ENCODE data around the gene SELL. TPM values are rescaled to one million over a fixed set of nuclear protein-coding genes. Genes with fewer than 3 reads are reported as not detected.
"Not testable (repeated sequence)": the region's sequence is repeated elsewhere in the genome, so short reads cannot be mapped to it uniquely, and the experiment has no call there.

The SELL gene
- total RNA-seq = 1.0 TPM

DNA sequence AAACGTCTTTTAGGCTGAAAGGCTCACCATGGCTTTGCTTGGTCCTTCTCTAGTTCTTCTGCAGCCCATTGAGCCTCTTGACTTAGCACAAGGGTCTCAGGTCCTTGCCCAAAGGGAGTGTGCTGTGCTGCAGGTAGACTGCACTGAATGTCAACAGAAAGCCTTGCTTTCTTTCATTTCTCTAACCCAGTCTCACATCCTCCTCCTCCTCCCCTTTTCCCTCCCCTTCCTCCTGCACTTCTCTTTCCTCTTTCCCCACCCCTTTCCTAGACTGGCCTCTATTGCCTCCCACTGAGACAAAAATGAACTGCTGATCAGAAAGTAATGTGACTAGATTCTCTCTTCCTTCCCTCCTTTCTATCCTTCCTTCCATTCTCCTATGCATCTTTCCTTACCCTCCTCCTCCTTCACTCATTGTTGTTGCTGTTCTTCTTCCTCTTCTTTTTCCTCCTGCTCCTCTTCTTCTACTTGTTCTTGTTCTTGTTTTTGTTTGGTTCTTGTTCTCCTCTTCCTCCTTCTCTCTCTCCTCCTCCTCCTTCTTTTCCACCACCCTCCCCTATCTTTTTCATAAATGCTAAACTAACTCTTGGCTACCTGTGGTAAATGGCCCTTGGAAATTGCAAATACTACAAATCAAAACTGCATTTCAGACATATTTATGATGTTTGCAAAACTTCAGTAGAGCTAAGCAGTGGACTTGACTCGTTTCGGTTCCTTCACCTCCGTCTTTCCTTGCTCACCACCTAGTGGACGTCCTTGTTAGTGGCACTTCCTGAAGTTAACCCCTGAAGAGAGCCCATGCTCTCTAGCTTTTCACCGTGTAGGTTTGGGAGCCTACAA lies at the start of gene SELL:
Gene SELL, minus strand, starts transcription at position 152 of the 840 bp plus-strand sequence. Its CDS starts 122 bp downstream, at position 30.
- ATAC-seq = peak; percentile 88

DNA sequence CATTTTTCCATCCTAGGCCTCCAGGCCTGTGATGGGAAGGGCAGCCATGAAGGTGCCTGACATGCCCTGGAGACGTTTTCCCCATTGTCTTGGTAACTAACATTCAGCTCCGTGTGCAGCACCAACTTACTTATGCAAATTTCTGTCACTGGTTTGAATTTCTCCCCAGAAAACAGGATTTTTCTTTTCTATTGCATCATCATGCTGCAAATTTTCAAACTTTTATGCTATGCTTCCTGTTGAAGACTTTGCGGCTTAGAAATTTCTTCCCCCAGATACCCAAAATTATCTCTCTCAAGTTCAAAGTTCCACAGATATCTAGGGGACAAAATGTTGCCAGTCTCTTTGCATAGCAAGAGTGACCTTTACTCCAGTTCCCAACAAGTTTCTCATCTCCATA lies 47.6 kb upstream of the SELL start:
- no peak for ATAC-seq

DNA sequence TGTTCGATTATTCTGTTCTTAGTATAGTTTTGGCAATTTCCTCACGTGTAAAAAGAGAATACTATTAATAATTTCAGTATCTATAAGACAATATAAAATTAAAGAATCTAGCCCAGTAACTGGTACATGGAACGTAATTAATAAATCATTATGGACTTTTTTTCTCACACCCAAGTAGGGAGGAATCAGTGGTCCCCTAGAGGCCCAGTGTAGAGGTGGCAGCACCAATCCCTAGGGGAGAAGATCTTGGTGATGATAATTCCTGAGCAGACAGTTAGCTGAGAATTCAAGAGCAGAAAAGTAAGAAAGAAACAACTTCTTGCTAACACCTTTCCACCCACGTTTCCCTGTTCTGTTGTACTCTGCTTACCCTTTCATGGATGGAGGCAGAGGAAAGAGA lies 42.1 kb upstream of the SELL start:
- no peak for ATAC-seq

DNA sequence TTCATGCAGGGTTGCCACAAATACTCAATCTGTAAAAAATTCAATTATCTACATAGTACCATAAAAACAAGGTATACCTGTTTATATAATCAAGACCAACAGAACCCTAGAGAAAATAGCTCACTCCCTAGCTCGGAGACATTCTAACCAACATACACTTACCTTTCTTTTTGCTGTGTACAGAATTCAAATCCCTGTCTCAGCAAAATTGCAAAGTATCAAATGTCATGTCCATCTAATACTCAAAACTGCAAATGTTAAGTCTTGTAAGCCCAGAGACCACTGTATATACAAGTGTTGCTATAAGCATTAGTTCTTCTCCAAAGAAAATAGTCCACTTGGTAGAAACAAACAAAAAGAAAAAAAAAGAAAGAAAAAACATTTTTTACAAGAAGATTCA lies 38.6 kb upstream of the SELL start:
- ATAC-seq = no peak

DNA sequence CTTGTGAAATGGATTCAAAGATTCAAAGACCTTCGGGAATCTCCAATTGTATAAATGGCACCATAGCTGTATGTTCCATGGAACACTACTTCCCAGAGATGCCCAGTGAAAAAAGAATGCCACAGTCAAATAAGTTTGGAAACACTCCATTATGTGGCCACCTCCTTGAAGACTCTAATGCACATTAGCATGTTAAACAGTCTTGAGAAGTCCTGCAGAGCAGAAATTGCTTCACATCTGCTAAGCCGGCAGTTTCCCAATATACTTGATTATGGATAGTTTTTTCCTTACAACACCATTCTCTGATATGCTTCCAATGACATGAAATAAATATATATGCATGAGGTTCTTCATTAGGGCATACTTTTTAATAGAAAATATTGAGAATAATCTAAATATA lies 35.1 kb upstream of the SELL start:
- ATAC-seq = no peak

DNA sequence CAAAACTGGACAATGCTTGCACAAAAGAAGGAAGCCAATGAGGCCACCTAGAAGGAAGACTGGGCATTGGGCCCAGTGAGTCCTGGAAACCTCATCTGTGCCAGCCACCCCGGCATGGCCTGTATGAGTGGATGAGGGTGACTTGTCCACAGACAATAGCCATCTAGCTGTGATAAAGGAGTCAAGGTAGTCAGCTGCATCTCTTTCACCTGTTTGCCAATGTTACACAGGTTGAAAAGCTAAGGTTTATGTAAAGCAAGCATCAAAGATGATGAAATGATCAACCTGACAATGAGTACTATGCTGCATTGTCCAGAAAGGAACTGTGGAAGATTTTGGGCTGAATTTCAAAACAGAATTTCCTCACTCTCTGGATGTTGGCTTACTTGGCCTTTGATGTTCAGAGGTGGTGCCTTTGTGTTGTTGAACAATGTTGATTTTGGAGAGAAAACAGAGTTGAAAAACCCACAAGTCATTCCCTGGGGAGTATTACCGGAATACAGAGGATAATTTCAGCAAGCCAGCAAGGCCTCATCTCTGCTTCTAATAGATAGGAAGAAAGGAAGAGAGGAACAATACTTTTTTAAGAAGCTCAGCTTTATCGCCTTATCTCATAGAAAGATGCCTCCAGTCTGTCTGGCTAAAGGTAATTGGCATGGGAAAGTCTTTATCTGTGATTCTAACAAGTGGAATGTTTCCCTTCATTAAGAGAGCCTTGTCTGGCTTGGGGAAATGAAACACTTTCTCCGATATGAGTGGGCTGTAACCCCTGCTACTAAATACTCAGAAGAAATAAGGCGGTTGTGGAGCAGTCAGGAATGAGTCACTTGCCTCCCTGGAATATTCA lies 33.8 kb upstream of the SELL start:
- no peak for ATAC-seq

DNA sequence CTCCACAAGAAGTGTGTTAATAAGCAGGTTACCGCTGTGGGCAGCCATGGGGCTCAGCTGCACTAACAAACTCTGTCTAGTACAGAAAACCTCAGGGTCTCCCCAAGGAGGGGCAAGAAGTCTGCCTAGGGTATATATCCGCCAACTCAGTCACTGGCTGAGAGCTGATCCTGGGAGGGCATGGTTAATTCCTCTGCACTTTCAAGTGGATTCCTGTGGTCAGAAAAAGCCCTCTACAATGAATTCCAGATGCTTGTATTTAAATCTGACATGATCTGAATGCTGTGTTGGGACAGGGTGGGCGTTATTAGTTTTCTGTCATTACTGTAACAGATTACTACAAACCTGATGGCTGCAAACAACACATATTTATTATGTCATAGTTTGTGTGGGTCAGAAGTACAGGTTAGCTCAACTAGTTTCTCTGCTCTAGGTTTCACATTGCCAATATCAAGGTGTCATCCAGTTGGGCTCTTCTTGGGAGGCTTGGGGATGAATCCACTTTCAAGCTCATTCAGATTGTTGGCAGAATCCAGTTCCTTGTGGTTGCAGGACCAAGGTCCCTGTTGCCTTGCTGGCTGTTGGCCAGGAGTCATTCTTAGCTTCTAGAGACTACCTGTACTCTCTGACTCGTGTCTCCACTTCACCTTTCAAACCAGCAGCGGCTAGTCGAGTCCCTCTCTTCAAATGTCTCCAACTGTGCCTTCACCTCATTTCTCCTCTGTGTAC lies 30.4 kb upstream of the SELL start:
- no peak for ATAC-seq

DNA sequence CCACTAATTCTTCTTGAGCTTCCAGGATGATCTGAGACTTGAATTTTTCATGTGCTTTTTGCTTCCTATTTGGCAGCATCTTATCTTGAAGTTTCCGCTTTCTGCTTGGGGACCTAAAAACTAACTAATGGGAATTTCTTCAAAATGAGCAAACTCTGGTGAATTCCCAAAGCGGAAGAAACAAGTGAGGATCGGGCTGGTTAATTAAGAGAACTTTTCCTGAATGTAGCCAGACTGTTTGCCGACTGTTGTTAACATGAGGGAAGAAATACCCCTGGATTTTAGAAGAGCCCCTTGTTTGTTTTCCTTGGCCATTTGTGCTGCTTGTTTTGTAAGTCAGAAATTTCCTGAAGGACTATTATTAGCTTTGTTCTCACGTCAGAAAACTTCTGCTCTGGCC lies 28.6 kb upstream of the SELL start:
- no peak for ATAC-seq

DNA sequence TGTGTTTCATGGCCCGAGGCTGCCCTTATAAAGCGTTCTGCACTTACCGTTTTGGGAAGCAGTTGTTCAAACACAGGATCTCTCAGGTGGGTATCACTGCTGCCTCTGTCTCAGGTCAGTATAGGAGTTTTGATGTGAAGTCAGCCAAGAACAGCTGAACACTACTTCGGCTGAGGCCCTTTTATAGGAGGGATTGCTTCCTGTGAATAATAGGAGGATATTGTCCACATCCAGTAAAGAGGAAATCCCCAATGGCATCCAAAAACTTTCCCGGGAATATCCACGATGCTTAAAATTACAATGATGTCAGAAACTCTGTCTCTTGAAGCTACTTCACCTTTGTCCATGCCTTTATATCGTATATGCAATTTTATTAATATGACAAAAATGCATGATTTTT lies 22.5 kb upstream of the SELL start, which contains the start of gene SELE:
Gene SELE, minus strand, starts transcription at position 156 of the 400 bp plus-strand sequence. CDS start 467 bp downstream, outside the sequence.
- ATAC-seq = no peak

DNA sequence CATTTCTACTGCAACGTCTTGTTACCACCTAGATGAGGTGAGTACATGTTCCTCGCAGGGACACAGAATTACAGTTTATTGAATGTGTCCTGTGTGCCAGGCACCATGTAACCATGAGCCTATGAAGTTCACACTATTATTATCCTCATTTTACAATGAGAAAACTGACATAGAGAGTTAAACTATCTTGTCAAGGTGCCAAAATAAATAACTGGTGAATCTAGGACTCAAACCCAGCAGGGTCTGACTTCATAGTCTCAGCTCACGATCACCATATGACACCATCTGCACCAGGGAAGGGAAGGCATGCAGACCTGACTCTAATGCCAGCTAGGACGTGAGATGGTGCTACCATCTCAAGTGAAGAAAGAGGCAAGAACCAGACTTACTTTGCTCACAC lies 20.0 kb upstream of the SELL start:
- ATAC-seq = no peak

DNA sequence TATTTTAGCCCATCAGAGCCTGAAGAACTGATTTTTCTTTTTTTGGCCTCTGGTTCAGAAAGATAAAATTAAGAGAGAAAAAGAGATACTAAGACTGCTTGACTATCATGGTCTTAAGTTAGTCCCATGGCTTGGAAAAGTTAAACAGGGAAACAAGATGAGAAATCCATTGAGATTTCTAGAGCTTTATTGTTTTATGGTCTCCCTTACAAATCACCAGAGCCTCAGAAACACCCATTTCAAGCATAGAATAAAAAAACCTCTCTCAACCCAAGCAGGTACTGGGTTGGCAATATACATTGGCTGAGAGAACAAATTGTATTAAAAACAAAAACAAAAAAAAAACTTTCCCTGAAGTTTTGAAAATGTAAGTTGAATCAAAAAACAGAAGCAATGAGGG lies 18.6 kb upstream of the SELL start:
- no peak for ATAC-seq

DNA sequence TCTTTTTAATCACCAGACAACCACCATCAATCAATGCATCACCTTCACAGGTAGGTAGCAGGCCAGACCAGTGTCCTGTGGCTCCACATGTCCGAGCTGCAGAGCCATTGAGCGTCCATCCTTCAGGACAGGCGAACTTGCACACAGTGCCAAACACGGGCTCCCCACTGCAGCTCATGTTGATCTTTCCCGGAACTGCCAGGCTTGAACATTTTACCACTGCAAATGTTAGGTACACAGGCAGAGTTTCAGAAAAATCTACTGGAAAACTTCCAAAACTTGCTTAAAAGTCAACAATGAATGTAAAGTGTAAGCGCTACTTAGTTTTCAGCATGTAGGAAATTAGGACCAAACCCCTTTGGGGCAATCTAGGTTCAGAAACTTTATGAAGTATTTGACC lies 15.9 kb upstream of the SELL start:
- no peak for ATAC-seq

DNA sequence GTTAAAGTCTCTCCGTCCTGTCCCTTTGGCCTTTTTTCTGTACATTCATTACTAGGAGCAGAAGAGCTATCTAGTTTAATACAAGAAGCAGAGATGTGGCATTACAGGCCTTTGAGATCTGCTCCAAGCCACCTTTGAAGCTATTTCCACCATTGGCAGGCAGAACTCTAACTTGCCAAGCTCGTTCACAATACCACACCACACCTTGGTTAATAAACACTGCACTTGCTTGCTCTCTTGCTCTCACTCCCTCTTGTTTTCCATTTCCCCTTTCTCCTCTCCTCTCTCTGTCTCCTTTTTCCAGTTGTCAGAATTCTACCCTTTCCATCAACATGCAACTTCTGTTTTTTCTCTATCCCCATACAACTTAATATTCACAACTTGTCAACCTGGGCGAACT lies 15.4 kb upstream of the SELL start:
- no peak for ATAC-seq

DNA sequence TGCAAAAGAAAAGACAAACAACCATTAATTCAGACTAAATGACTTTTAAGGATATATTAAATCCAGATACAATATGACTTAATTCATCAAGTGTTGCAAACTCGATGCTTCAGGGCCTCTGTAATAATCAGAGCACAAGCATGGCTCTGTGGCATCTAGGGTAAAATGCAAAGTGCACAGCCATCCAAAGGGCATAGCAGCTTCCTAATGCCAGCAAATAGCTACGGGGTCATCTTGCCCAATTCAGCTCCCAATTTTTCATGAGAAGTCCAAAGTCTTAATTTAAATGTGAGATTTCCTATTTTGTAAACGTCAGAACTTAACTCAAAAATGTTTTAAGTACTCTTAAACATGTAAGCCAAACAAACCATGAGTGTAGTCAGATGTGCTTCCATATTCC lies 14.5 kb upstream of the SELL start:
- ATAC-seq = no peak

DNA sequence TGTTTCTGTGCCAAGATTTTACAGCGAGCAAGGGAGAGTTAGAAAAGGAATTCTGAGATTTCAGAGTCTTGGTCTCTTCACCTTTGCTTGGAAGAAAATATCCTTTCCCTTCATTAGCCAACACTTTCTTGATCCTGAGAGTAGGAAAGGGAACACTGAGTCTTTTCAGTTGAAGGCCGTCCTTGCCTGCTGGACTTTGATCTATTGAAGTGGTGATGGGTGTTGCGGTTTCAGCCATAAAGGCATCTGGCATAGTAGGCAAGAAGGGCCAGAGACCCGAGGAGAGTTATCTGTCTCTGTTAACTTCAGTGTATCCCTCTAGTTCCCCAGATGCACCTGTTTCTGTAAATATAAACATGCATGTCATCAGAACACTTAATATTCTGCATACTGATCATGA lies 12.7 kb upstream of the SELL start:
- ATAC-seq = no peak

DNA sequence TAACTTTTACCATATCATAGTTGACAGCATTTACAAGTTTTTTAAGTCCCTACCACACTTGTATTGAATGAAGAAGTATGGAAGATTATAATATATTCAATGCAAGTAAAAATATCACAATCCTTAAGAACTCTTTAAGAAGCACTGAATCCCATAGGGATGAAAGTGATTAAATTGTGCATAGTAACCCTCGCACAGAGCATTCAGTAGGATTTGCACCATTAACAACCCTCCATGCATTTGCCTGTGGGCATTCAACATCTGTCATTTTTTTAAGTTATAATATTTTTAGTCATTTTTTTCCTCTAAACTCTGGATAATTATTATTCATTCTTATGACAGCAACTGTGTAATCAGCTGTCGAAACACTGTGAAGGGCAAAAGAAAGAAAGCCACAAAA lies 12.3 kb upstream of the SELL start:
- no peak for ATAC-seq

DNA sequence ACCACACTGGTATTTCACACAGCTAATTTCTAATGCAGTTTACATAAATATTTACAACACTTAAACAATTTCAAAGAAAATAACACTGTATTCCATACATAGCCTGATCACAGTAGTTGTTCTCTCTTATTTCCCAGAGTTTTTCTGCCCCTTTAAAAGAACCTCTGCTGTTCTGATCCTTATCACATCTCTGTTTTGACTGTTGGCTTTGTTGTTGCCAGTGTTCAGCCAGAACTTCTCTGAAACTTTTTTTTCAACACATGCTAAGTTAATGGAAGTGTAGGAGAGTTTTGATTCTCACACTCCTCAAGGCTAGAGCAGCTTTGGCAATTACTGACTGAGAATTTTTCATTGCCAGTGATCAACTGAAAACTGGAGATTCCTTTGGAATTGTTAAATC lies 11.4 kb upstream of the SELL start:
- no peak for ATAC-seq

DNA sequence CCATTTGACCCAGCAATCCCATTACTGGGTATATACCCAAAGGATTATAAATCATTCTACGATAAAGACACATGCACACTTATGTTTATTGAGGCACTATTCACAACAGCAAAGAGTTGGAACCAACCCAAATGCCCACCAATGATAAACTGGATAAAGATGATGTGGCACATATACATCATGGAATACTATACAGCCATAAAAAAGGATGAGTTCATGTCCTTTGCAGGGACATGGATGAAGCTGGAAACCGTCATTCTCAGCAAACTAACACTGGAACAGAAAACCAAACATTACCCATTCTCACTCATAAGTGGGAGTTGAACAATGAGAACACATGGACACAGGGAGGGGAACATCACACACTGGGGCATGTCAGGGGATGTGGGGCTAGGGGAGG lies 3.7 kb upstream of the SELL start:
- ATAC-seq = not testable (repeated sequence)

DNA sequence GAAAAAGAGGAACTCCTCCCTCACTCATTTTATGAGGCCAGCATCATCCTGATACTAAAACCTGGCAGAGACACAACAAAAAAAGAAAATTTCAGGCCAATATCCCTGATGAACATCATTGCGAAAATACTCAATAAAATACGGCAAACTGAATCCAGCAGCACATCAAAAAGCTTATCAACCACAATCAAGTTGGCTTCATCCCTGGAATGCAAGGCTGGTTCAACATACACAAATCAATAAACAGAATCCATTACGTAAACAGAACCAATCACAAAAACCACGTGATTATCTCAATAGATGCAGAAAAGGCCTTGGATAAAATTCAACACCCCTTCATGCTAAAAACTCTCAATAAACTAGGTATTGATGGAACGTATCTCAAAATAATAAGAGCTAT lies 1.7 kb upstream of the SELL start:
- ATAC-seq = not testable (repeated sequence)

DNA sequence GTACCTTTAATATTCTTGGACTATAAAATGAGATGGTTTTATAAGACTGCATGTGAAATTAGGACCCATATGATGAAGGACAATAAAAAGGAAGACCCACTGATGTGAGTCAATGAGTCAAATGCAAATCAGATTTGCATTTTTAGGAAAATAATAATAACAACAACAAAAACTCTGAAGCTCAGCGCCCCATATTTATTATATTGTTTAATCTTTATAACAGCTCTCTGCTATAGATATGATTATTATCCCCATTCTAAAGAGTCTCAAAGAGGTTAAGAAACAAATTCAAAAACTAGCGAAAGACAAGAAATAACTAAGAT lies 850 bp upstream of the SELL start:
- ATAC-seq = no peak

DNA sequence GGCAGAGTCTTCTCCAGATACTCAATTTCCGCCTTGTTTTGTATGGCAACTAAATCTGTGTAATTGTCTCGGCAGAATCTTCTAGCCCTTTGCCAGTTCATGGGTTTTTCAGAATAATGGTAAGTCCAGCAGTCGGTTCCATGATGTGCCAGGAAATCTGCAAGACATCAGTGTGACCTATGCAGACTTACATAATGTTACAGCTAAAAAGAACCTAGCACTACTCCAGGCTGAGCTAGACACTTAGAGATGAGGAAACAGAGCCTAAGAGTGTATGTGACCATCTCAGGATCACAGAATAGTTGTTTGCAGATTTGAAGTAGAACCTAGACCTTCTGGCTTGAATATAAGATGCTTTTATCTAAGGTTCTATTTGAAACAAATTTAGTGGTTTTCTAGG lies 2.8 kb downstream of the SELL start:
- ATAC-seq = no peak

DNA sequence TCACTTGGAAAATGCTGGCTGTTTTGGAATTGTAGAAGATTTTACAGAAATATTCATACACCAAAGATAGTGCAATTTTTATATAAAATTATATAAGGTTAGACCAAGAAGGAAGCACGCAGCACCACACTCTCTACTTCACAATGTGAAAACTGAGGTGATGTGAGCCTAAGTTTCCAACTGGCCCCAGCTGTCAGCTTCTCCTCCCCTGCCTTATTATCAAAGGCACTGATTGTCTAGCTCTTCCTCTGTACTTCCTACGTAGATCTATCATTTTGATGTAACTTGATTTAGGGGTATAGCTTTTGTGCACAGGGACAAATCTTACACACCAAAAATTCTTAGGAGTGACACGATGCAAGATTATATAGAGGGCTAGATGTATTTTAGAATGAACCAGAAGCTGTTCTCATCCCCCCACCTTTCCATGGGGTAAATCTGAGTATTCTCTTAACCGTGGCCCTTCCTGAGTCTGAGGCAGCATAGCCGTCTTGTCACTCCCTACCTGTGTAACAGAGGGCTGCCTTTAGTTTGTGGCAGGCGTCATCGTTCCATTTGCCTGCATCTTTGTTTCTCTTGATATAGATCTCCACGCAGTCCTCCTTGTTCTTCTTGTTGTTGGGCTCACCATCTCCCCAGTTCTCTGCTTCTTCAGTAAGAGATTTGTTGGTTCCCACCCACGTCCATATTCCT lies 3.4 kb downstream of the SELL start:
- ATAC-seq = no peak

DNA sequence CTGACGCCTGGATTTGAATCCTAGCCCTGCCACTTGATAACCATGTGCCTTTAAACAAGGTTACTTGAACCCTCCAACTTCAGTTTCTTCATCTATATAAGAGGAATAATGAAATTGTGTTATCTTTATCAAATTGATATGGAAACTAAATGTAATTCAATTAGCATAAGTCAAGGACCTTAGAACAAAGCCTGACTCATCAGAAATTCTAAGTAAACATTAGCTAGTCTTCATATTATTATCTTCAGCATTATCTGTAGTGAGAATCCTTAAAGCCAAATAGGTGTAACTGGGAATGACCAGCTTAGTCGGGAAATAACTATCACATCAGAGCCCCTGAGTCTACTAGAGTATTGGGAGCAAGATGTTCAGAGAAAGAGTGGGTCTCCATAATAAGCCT lies 6.6 kb downstream of the SELL start:
- no peak for ATAC-seq
